GM19372 (cell line): ENCODE measurements around the gene MAP3K14.
"Not testable (repeated sequence)": the region's sequence is repeated elsewhere in the genome, so short reads cannot be mapped to it uniquely, and the experiment has no call there.

ENCODE experiments used
- ATAC-seq: cut with Tn5 transposase; IDR thresholded peaks from one replicate; pipeline ENCODE4 v1.9.1; 2021; ENCODE audit warnings: mild to moderate bottlenecking, low read depth, moderate library complexity; ENCODE audit not compliant: unreplicated experiment

The MAP3K14 gene

GRCh38 chr17:45302649-45303173 lies 14.1 kb downstream of the MAP3K14 start:
- peak; percentile 53 for ATAC-seq

- not testable (repeated sequence) for ATAC-seq
Observed at GRCh38 chr17:45302220-45302619, 14.6 kb downstream of the MAP3K14 start.

GRCh38 chr17:45301674-45302073 lies 15.1 kb downstream of the MAP3K14 start:
- no peak for ATAC-seq

GRCh38 chr17:45300060-45300751 lies 16.6 kb downstream of the MAP3K14 start:
- ATAC-seq = no peak

GRCh38 chr17:45299361-45299760 lies 17.5 kb downstream of the MAP3K14 start:
- ATAC-seq = no peak

GRCh38 chr17:45298546-45299285 lies 18.1 kb downstream of the MAP3K14 start:
- no peak for ATAC-seq

- no peak for ATAC-seq
Observed at GRCh38 chr17:45296833-45297124, 20.0 kb downstream of the MAP3K14 start.

GRCh38 chr17:45296003-45296832 lies 20.6 kb downstream of the MAP3K14 start:
- ATAC-seq = no peak

GRCh38 chr17:45294506-45294905 lies 22.3 kb downstream of the MAP3K14 start:
- no peak for ATAC-seq

- no peak for ATAC-seq
Observed at GRCh38 chr17:45293413-45294211, 23.2 kb downstream of the MAP3K14 start.

GRCh38 chr17:45292696-45293412 lies 24.0 kb downstream of the MAP3K14 start:
- ATAC-seq = no peak

- no peak for ATAC-seq
Observed at GRCh38 chr17:45291171-45291805, 25.5 kb downstream of the MAP3K14 start.

- ATAC-seq = no peak
Observed at GRCh38 chr17:45290269-45290765, 26.5 kb downstream of the MAP3K14 start.

GRCh38 chr17:45289301-45290268 lies 27.2 kb downstream of the MAP3K14 start:
- ATAC-seq = no peak

GRCh38 chr17:45288825-45289224 lies 28.0 kb downstream of the MAP3K14 start:
- no peak for ATAC-seq

- no peak for ATAC-seq
Observed at GRCh38 chr17:45287526-45288500, 29.0 kb downstream of the MAP3K14 start.

GRCh38 chr17:45286286-45286685 lies 30.5 kb downstream of the MAP3K14 start:
- no peak for ATAC-seq
